ENCODE results near the gene OIT3. TPM values are rescaled to one million over a fixed set of nuclear protein-coding genes. Genes with fewer than 3 reads are reported as not detected.

The OIT3 gene
- total RNA-seq (2012; rRNA removed) (not detected in 2 replicates), polyA plus RNA-seq (2012; rRNA removed) (not detected in 2 replicates), Bru-seq, nascent RNA (percentile 32 among the genes with signal in this experiment), BruChase-seq, experiment 1, labeled RNA remaining after a 6-hour chase (percentile 38 among the genes with signal in this experiment), BruChase-seq, experiment 2, labeled RNA remaining after a 2-hour chase (percentile 30 among the genes with signal in this experiment)
- polyA plus RNA-seq (2012; cell fraction: cytosol; rRNA removed), result not detected in 2 replicates
- 0.06 and 0.11 TPM in 2 replicates for polyA plus RNA-seq (2012; cell fraction: nucleus; rRNA removed; ENCODE audit: low replicate concordance)
- long read RNA-seq, result 0 reads

DNA sequence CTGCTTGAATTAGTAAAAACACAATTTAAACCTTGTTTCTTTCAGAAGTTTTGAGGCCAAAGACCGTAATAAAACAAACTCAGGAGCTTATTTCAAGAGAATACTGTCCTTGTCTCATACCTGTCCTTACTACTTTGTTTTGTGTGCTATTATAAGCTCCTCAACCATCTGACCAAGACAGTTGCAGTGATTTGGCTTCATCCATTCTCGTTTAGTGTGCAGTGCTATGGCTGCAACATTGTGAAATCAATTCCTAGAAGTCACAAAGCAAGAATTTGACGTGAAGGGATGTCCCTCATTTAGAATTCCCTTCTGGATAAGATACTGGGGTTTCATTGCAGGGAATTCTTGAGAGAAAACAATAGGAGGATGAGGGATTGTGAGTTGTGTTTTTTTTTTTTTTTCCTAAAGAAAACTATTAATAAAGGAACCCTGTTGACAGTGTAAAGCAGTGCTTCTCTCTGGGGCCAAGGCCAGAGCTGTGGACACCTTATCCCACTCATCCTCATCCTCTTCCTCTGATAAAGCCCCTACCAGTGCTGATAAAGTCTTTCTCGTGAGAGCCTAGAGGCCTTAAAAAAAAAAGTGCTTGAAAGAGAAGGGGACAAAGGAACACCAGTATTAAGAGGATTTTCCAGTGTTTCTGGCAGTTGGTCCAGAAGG, at the start of gene OIT3:
Gene OIT3, plus strand, starts transcription at position 604 of the 663 bp plus-strand sequence. CDS start 60 bp downstream, outside the sequence.
- Histone ChIP-seq H3K18ac (ENCODE audit: low read depth, low read length) (no peak within 1 kb of the TSS), H2AFZ (replicated peaks; ENCODE audit: low read length, poor library complexity) (no peak within 1 kb of the TSS), H3K4me1 (ENCODE audit: control insufficient read depth, insufficient read depth, low read length) (no peaks in the 10 kb centered on the region), H2BK5ac (ENCODE audit: low read depth, low read length, poor library complexity, severe bottlenecking) (no peak within 1 kb of the TSS), H3K4ac (ENCODE audit: low read depth, low read length) (no peak within 1 kb of the TSS), H4K5ac (ENCODE audit: low read depth, low read length) (no peak within 1 kb of the TSS), H3K9me1 (ENCODE audit: insufficient read depth, low read length) (no peaks in the 10 kb centered on the region), H2AK5ac (ENCODE audit: low read depth, low read length) (no peak within 1 kb of the TSS), H3K27me3 (ENCODE audit: control insufficient read depth, insufficient read depth, low read length) (peaks cover 3% of the 10 kb centered on the region; the same call in 1 of the 2 replicates), H3K9me3 (ENCODE audit: control insufficient read depth, insufficient read depth, low read length) (no peaks in the 10 kb centered on the region), H4K91ac (ENCODE audit: insufficient read depth, low read depth, low read length) (no peak within 1 kb of the TSS), H3K27ac (ENCODE audit: insufficient read depth, low read length) (no peak within 1 kb of the TSS), H3K14ac (replicated peaks; ENCODE audit: low read depth, low read length) (no peak within 1 kb of the TSS), H2AK9ac (replicated peaks; ENCODE audit: low read depth, low read length, poor library complexity) (no peak within 1 kb of the TSS), H4K8ac (ENCODE audit: low read depth in 2 of 2, low read length in 2 of 2) (no peak within 1 kb of the TSS), H3K36me3 (ENCODE audit: control insufficient read depth, insufficient read depth, low read length) (peaks cover 1% of the 10 kb centered on the region; the same call in 1 of the 2 replicates), H2BK120ac (ENCODE audit: low read depth, low read length) (no peak within 1 kb of the TSS), H3K9ac (ENCODE audit: low read depth, low read length) (no peak within 1 kb of the TSS), H2BK15ac (ENCODE audit: low read depth, low read length) (no peak within 1 kb of the TSS), H3K4me2 (ENCODE audit: low read depth, low read length) (no peak within 1 kb of the TSS), H4K20me1 (ENCODE audit: insufficient read depth, low read length) (no peaks in the 10 kb centered on the region), H3K23ac (ENCODE audit: low read depth, low read length) (no peak within 1 kb of the TSS), H3K4me3 (ENCODE audit: insufficient read depth, low read depth, low read length) (no peak within 1 kb of the TSS), H3K79me1 (ENCODE audit: low read depth in 1 of 2, low read length in 2 of 2) (no peaks in the 10 kb centered on the region), H2BK20ac (ENCODE audit: low read depth, low read length) (no peak within 1 kb of the TSS), H3K56ac (ENCODE audit: extremely low read depth, insufficient read depth, low read length) (no peak within 1 kb of the TSS)
- BruUV-seq (replicated peaks), result no TSS peak
- TF ChIP-seq MXI1 (IDR thresholded peaks at IDR 0.05; ENCODE audit: borderline replicate concordance, low read depth, low read length) (no peak), SMC3 (IDR thresholded peaks at IDR 0.05; ENCODE audit: low read depth, low read length) (no peak), CEBPB (IDR thresholded peaks at IDR 0.05; ENCODE audit: low read depth, low read length) (peak; percentile 28; the same call in 1 of the 2 replicates), MAZ (IDR thresholded peaks at IDR 0.05; ENCODE audit: borderline replicate concordance, low read depth, low read length) (no peak), POLR2A (IDR thresholded peaks at IDR 0.05; ENCODE audit: low read depth, low read length) (no peak), FOS (IDR thresholded peaks at IDR 0.05; ENCODE audit: low read depth, low read length) (no peak)
- no peak for DNase-seq
- WGBS, 2 experiments (ENCODE audit: extremely low coverage in 2 of 2, insufficient read length in 1 of 2), result no CpG with 5 or more reads among the region's 4 CpGs
- CTCF ChIA-PET, result interaction anchor here (0.9 to 1.1 kb wide), 2 partner anchors 15 to 197 kb away, joined by 3 to 4 read pairs; no protein-coding TSS in a partner anchor
- in situ Hi-C loops (cut with MboI; ENCODE audit: low sequenced_read_pairs), result no loop called here
- dilution Hi-C loops (cut with HindIII; ENCODE audit: low sequenced_read_pairs, unreplicated experiment), result no loop called here
- POLR2A ChIA-PET (ENCODE audit: unreplicated experiment), result no interaction called here
- intact Hi-C loops (cut with micrococcal nuclease), result no loop called here
- ATAC-seq (ENCODE audit: low read depth), result no peak
